ENCODE measurements around the gene SUN2. TPM values are rescaled to one million over a fixed set of nuclear protein-coding genes. Genes with fewer than 3 reads are reported as not detected.

SUN2 gene
- total and polyA plus RNA-seq, 2 of the 4 experiments (the other 2 are of a cell fraction): 27.8 to 50.0 TPM

- no peak overlapping the region for H2BK20ac ChIP-seq (ENCODE audit: low read depth, low read length)
- H3K9ac ChIP-seq (ENCODE audit: low read depth, low read length): no peak overlapping the region
- no peak overlapping the region for H2BK15ac ChIP-seq (ENCODE audit: low read depth, low read length)
- H3K27ac ChIP-seq (ENCODE audit: insufficient read depth, low read length): no peak overlapping the region
- no peak overlapping the region for H2BK120ac ChIP-seq (ENCODE audit: low read depth, low read length)
- peaks cover 83% of the 10 kb centered on the region for H3K36me3 ChIP-seq (ENCODE audit: control insufficient read depth, insufficient read depth, low read length)
- H3K4me3 ChIP-seq (ENCODE audit: insufficient read depth, low read depth, low read length): no peak overlapping the region
- H3K56ac ChIP-seq (ENCODE audit: extremely low read depth, insufficient read depth, low read length): no peak overlapping the region
- H2AFZ ChIP-seq (replicated peaks; ENCODE audit: low read length, poor library complexity): peak overlapping the region; percentile 33
- no peak overlapping the region for H4K8ac ChIP-seq (ENCODE audit: low read depth in 2 of 2, low read length in 2 of 2)
- peaks cover 0 to 17% of the 10 kb centered on the region in 2 experiments; a peak in 1 of 4 replicates for H3K79me1 ChIP-seq (ENCODE audit: low read depth in 1 of 2, low read length in 2 of 2)
- TF ChIP-seq BHLHE40 (IDR thresholded peaks at IDR 0.05; ENCODE audit: low read depth, low read length) (no peak), RAD21 (IDR thresholded peaks at IDR 0.05; ENCODE audit: low read length) (no peak), CHD1 (IDR thresholded peaks at IDR 0.05; ENCODE audit: low read depth, low read length) (no peak), MXI1 (IDR thresholded peaks at IDR 0.05; ENCODE audit: borderline replicate concordance, low read depth, low read length) (no peak), CEBPB (IDR thresholded peaks at IDR 0.05; ENCODE audit: low read depth, low read length) (no peak), POLR2A (IDR thresholded peaks at IDR 0.05; ENCODE audit: low read depth, low read length) (no peak), ELK1 (IDR thresholded peaks at IDR 0.05; ENCODE audit: borderline replicate concordance, low read depth, low read length) (no peak), MAFK (IDR thresholded peaks at IDR 0.05; ENCODE audit: low read depth, low read length) (no peak), NFE2L2 (IDR thresholded peaks at IDR 0.05; ENCODE audit: low read depth, low read length) (no peak), FOS (IDR thresholded peaks at IDR 0.05; ENCODE audit: low read depth, low read length) (no peak)
- TF ChIP-seq, protein P1, sequence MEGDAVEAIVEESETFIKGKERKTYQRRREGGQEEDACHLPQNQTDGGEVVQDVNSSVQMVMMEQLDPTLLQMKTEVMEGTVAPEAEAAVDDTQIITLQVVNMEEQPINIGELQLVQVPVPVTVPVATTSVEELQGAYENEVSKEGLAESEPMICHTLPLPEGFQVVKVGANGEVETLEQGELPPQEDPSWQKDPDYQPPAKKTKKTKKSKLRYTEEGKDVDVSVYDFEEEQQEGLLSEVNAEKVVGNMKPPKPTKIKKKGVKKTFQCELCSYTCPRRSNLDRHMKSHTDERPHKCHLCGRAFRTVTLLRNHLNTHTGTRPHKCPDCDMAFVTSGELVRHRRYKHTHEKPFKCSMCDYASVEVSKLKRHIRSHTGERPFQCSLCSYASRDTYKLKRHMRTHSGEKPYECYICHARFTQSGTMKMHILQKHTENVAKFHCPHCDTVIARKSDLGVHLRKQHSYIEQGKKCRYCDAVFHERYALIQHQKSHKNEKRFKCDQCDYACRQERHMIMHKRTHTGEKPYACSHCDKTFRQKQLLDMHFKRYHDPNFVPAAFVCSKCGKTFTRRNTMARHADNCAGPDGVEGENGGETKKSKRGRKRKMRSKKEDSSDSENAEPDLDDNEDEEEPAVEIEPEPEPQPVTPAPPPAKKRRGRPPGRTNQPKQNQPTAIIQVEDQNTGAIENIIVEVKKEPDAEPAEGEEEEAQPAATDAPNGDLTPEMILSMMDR (conservative IDR thresholded peaks at IDR 0.05; ENCODE audit: low read depth, low read length): no peak
- no peak overlapping the region for H3K18ac ChIP-seq (ENCODE audit: low read depth, low read length)
- H3K4me2 ChIP-seq (ENCODE audit: low read depth, low read length): no peak overlapping the region
- in situ Hi-C loops (cut with MboI; ENCODE audit: low sequenced_read_pairs): no loop called here
- H2AK5ac ChIP-seq (ENCODE audit: low read depth, low read length): no peak overlapping the region
- H2AK9ac ChIP-seq (replicated peaks; ENCODE audit: low read depth, low read length, poor library complexity): no peak overlapping the region
- H3K9me1 ChIP-seq (ENCODE audit: insufficient read depth, low read length): no peaks in the 10 kb centered on the region
- H4K20me1 ChIP-seq (ENCODE audit: insufficient read depth, low read length): peaks cover 11% of the 10 kb centered on the region
- no peak overlapping the region for H2BK5ac ChIP-seq (ENCODE audit: low read depth, low read length, poor library complexity, severe bottlenecking)
- peaks cover 5% of the 10 kb centered on the region for H3K4me1 ChIP-seq (ENCODE audit: control insufficient read depth, insufficient read depth, low read length)
- ChIA-PET CTCF (interaction anchor here (1.5 kb wide), 1 partner anchor 27 kb away, joined by 3 read pairs; no protein-coding TSS in a partner anchor), POLR2A (ENCODE audit: unreplicated experiment) (interaction anchor here (0.5 kb wide), 1 partner anchor 97 kb away, joined by 11 read pairs; no protein-coding TSS in a partner anchor)
- H3K27me3 ChIP-seq (ENCODE audit: control insufficient read depth, insufficient read depth, low read length): no peaks in the 10 kb centered on the region
- 95% methylated on average over 16 of the region's 18 CpGs; no CpG with 5 or more reads in 1 of the 2 experiments for WGBS, 2 experiments (ENCODE audit: extremely low coverage in 2 of 2, insufficient read length in 1 of 2)
- no peak overlapping the region for H4K91ac ChIP-seq (ENCODE audit: insufficient read depth, low read depth, low read length)
- no peak for ATAC-seq (ENCODE audit: low read depth)
- H3K14ac ChIP-seq (replicated peaks; ENCODE audit: low read depth, low read length): no peak overlapping the region
- intact Hi-C loops (cut with micrococcal nuclease): no loop called here
- no peaks in the 10 kb centered on the region for H3K9me3 ChIP-seq (ENCODE audit: control insufficient read depth, insufficient read depth, low read length)
- dilution Hi-C loops (cut with HindIII; ENCODE audit: low sequenced_read_pairs, unreplicated experiment): no loop called here
- no peak overlapping the region for H4K5ac ChIP-seq (ENCODE audit: low read depth, low read length)
- no TSS peak for BruUV-seq (replicated peaks)
- H3K23ac ChIP-seq (ENCODE audit: low read depth, low read length): no peak overlapping the region
- no peak for DNase-seq
- H3K4ac ChIP-seq (ENCODE audit: low read depth, low read length): no peak overlapping the region
These were observed 17.2 kb downstream of the SUN2 start for GRCh38 chr22:38738475-38739070.
